ENCODE data around the gene SSUH2. TPM values are rescaled to one million over a fixed set of nuclear protein-coding genes. Genes with fewer than 3 reads are reported as not detected.

Gene SSUH2
- total and polyA plus RNA-seq, 2 experiments from 2014 or later: 0.73 to 2.3 TPM

- TF ChIP-seq ETS1 (IDR thresholded peaks at IDR 0.05) (no peak), JUNB (IDR thresholded peaks at IDR 0.05; ENCODE audit: unreplicated experiment) (no peak), ZNF462 (CRISPR knock-in tag; IDR thresholded peaks at IDR 0.05) (no peak), CREB1 (CRISPR knock-in tag; IDR thresholded peaks at IDR 0.05; ENCODE audit: low read depth) (no peak)
Observed at GRCh38 chr3:8596321-8597218, 48.0 kb downstream of the SSUH2 start (continued).

- H3K9me2 ChIP-seq (ENCODE audit: insufficient read depth): peaks cover 4% of the 10 kb centered on the region; the same call in 1 of the 2 replicates
- ATAC-seq: no peak
- no peak for TF ChIP-seq REST (IDR thresholded peaks at IDR 0.05; ENCODE audit: unreplicated experiment)
- TF ChIP-seq STAT1 (IDR thresholded peaks at IDR 0.05; ENCODE audit: unreplicated experiment): no peak
- TF ChIP-seq EZH2 (IDR thresholded peaks at IDR 0.05; ENCODE audit: low read depth, unreplicated experiment): no peak
- TF ChIP-seq ZNF331 (CRISPR knock-in tag; IDR thresholded peaks at IDR 0.05; ENCODE audit: low read depth): no peak
- no peak for TF ChIP-seq NANOG (IDR thresholded peaks at IDR 0.05; ENCODE audit: borderline replicate concordance)
- no peak for TF ChIP-seq ETS1 (IDR thresholded peaks at IDR 0.05)
- TF ChIP-seq POLR2AphosphoS5 (IDR thresholded peaks at IDR 0.05; ENCODE audit: low read depth): no peak
- no peak for TF ChIP-seq CREB1 (CRISPR knock-in tag; IDR thresholded peaks at IDR 0.05; ENCODE audit: low read depth)
- no peak for TF ChIP-seq EZH2phosphoT487 (IDR thresholded peaks at IDR 0.05; ENCODE audit: unreplicated experiment)
Observed at GRCh38 chr3:8595695-8596115, 48.9 kb downstream of the SSUH2 start.

More at GRCh38 chr3:8595695-8596115, 48.9 kb downstream of the SSUH2 start:
- H3K4me3 ChIP-seq: no peak overlapping the region
- no peak overlapping the region for H2AFZ ChIP-seq
- H3K27ac ChIP-seq (ENCODE audit: low read depth): no peak overlapping the region
- H3K79me2 ChIP-seq (replicated peaks; ENCODE audit: insufficient read depth): no peaks in the 10 kb centered on the region
- no peaks in the 10 kb centered on the region for H4K20me1 ChIP-seq (replicated peaks; ENCODE audit: insufficient read depth)
- DNase-seq (ENCODE audit: low spot score): no peak
- H3K4me2 ChIP-seq: no peak overlapping the region
- no peaks in the 10 kb centered on the region for H3K36me3 ChIP-seq (ENCODE audit: insufficient read depth)
- H3K4me3 Mint-ChIP-seq: no peak overlapping the region
- no peaks in the 10 kb centered on the region for H3K27me3 ChIP-seq (ENCODE audit: insufficient read depth)
- no peaks in the 10 kb centered on the region for H3K4me1 ChIP-seq (ENCODE audit: insufficient read depth)
- no peaks in the 10 kb centered on the region for H3K9me3 Mint-ChIP-seq
- no peaks in the 10 kb centered on the region for H3K27me3 Mint-ChIP-seq (ENCODE audit: insufficient read depth, low read depth, poor library complexity)
- no peaks in the 10 kb centered on the region for H3K4me1 Mint-ChIP-seq
- H3K27ac Mint-ChIP-seq: no peak overlapping the region
- no peaks in the 10 kb centered on the region for H3K36me3 Mint-ChIP-seq (ENCODE audit: low read depth)
- no peaks in the 10 kb centered on the region for H3F3A ChIP-seq (replicated peaks; ENCODE audit: low read depth)
